Measurements from ENCODE around the gene SULT1A3.
"Not testable (repeated sequence)": the region's sequence is repeated elsewhere in the genome, so short reads cannot be mapped to it uniquely, and the experiment has no call there.

SULT1A3 gene

GRCh38 chr16:30199049-30199448 lies at the start of gene SULT1A3:
SULT1A3 (plus strand) TSS chr16:30199255; CDS start chr16:30200729, 1,474 bp downstream.
- DNase-seq (ENCODE audit: low read depth in 2 of 2, low spot score in 1 of 2) = not testable (repeated sequence)

GRCh38 chr16:30151091-30151490 lies 48.0 kb upstream of the SULT1A3 start:
- DNase-seq (ENCODE audit: low read depth in 2 of 2, low spot score in 1 of 2) = no peak

DNA sequence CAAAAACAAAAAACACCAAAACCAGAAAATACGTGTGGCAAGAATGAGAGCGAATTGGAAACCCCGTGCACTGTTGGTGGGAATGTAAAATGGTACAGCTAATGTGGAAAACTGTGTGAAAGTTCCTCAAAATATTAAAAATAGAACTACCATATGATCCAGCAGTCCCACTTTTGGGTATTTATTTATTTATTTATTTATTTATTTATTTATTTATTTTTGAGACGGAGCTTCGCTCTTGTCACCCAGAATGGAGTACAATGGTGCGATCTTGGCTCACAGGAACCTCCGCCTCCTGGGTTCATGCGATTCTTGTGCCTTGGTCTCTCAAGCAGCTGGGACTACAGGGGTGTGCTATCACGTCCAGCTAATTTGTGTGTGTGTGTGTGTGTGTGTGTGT lies 46.5 kb upstream of the SULT1A3 start:
- DNase-seq (ENCODE audit: low read depth in 2 of 2, low spot score in 1 of 2) = no peak

- DNase-seq (ENCODE audit: low read depth in 2 of 2, low spot score in 1 of 2) = no peak
These were observed 43.9 kb upstream of the SULT1A3 start for GRCh38 chr16:30155188-30155587.

- no peak for DNase-seq (ENCODE audit: low read depth in 2 of 2, low spot score in 1 of 2)
These were observed 41.8 kb upstream of the SULT1A3 start for GRCh38 chr16:30157214-30157613.

- DNase-seq (ENCODE audit: low read depth in 2 of 2, low spot score in 1 of 2) = no peak
These were observed 35.5 kb upstream of the SULT1A3 start for GRCh38 chr16:30163538-30163937.

GRCh38 chr16:30166202-30166902 lies 32.7 kb upstream of the SULT1A3 start:
- DNase-seq (ENCODE audit: low read depth in 2 of 2, low spot score in 1 of 2) = no peak

GRCh38 chr16:30168746-30169145 lies 30.3 kb upstream of the SULT1A3 start:
- not testable (repeated sequence) for DNase-seq (ENCODE audit: low read depth in 2 of 2, low spot score in 1 of 2)

DNA sequence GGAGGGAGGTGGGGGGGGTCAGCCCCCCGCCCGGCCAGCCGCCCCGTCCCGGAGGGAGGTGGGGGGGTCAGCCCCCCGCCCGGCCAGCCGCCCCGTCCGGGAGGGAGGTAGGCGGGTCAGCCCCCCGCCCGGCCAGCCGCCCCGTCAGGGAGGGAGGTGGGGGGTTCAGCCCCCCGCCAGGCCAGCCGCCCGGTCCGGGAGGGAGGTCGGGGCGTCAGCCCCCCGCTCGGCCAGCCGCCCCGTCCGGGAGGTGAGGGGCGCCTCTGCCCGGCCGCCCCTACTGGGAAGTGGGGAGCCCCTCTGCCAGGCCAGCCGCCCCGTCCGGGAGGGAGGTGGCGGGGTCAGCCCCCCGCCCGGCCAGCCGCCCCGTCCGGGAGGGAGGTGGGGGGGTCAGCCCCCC lies 29.6 kb upstream of the SULT1A3 start:
- DNase-seq (ENCODE audit: low read depth in 2 of 2, low spot score in 1 of 2) = not testable (repeated sequence)

- not testable (repeated sequence) for DNase-seq (ENCODE audit: low read depth in 2 of 2, low spot score in 1 of 2)
These were observed 28.9 kb upstream of the SULT1A3 start for GRCh38 chr16:30170145-30170544.

GRCh38 chr16:30173054-30173453 lies 26.0 kb upstream of the SULT1A3 start:
- DNase-seq (ENCODE audit: low read depth in 2 of 2, low spot score in 1 of 2) = no peak

DNA sequence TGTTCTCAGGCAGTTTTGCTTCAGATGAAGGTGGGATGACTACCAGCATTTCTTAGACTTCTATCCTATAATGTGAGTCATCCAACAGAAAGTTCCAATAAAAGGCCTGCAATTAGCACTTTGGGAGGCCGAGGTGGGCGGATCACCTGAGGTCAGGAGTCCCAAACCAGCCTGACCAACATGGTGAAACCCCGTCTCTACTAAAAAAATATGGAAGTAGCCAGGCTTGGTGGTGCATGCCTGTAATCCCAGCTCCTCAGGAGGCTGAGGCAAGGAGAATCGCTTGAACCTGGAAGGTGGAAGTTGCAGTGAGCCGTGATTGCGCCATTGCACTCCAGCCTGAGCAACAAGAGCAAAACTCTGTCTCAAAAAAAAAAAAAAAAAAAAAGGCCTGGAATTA lies 22.2 kb upstream of the SULT1A3 start:
- not testable (repeated sequence) for DNase-seq (ENCODE audit: low read depth in 2 of 2, low spot score in 1 of 2)

DNA sequence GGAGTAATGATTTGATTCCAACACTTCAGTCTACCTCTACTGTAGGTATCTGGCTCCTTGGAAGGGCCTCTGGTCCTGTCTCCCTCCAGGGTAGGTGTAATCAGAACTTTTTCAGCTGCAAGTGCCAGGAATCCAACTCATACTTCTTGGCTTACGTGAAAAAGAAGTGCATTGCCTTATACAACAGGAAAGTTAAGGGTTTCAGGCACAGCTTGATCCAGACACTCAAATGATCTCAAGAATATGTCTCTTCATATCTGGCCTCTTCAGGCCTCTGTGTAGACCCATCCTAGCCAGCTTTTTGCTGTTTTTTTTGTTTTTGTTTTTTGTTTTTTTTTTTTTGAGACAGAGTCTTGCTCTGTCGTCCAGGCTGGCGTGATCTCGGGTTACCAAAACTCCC lies 19.9 kb upstream of the SULT1A3 start:
- DNase-seq (ENCODE audit: low read depth in 2 of 2, low spot score in 1 of 2) = no peak

GRCh38 chr16:30179931-30180330 lies 19.1 kb upstream of the SULT1A3 start:
- no peak for DNase-seq (ENCODE audit: low read depth in 2 of 2, low spot score in 1 of 2)

GRCh38 chr16:30180741-30181140 lies 18.3 kb upstream of the SULT1A3 start:
- no peak for DNase-seq (ENCODE audit: low read depth in 2 of 2, low spot score in 1 of 2)

DNA sequence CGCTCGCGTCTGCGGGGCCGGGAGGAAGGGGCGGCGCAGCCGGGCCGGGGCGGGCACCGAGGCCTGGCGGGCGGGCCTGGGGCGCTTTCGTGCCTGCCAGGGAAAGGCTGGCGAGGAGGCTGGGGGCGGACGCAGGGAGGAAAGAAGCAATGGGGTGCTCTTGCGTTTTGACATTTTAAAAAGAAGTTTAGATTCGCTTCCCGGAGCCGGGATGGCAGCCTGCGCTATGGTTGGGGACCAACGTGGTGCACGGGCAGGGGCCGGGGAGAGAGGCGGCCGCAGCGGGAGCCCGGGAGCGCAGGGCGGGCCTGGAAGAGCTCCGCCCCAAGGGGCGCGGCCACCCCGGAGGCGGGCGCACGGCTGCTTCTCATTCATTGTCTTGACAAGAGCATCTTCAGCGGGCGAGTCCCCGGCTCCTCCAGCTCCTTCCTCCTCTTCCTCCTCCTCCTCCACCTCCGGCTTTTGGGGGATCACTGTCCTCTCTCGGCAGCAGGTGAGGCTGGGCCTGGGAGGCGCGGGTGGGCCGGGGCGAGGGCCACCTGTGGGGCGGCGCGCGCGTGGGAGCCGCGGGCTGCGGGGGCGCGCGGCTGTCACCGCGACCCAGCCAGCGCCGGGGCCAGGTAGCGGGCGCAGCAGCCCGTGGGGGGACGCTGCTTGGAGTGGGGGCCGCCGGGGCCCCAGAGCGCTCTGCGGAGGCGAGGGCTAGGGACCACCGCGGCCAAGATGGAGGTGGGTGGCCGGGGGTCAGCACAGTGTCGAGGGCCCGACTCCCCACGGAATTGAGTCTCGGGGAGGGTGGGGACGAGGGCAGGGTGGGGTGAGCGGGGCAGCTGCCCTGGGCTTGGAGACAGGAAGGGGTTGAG lies 15.6 kb upstream of the SULT1A3 start, which contains the start of gene CORO1A:
TSS of gene CORO1A (plus strand) at position 370 of the 863 bp plus-strand sequence. CDS start 1,608 bp downstream, outside the sequence.
- DNase-seq (ENCODE audit: low read depth in 2 of 2, low spot score in 1 of 2) = peak; percentile 63 to 68

- DNase-seq (ENCODE audit: low read depth in 2 of 2, low spot score in 1 of 2) = peak; percentile 44 to 58
These were observed 14.8 kb upstream of the SULT1A3 start for GRCh38 chr16:30184096-30184890.

DNA sequence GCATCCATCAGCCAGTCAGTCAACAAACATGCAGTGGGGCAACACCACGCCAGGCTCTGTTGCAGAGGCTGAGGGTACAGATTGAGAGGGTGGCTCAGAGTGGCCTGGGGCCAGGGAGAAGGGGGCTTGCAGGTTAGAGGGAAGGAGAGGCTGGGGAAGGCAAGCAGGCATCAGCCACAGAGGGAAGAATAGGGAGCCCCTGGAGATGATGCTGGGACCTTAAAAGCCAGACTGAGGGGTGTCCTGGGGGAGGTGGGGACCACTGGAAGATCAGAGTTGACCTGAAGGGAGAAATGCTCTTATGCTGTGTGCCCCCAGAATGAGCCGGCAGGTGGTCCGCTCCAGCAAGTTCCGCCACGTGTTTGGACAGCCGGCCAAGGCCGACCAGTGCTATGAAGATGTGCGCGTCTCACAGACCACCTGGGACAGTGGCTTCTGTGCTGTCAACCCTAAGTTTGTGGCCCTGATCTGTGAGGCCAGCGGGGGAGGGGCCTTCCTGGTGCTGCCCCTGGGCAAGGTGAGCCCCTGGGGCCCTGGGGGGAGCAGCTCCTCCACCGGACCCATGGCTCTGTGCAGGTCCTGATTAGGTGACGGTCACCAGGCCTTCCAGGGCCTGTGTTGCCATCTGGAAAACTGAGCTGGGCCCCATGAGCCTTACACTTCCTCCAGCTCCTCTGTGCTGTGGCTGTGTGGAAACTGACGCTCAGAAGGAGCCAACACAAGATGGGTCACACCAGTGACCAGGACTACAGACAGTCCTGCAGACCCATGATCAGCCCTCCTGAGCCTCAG lies 14.0 kb upstream of the SULT1A3 start:
- no peak for DNase-seq (ENCODE audit: low read depth in 2 of 2, low spot score in 1 of 2)

- peak; percentile 60 to 71 for DNase-seq (ENCODE audit: low read depth in 2 of 2, low spot score in 1 of 2)
These were observed 13.2 kb upstream of the SULT1A3 start for GRCh38 chr16:30185683-30186421.

GRCh38 chr16:30186444-30186781 lies 12.6 kb upstream of the SULT1A3 start:
- no peak for DNase-seq (ENCODE audit: low read depth in 2 of 2, low spot score in 1 of 2)
